ENCODE data around the gene OSER1. TPM values are rescaled to one million over a fixed set of nuclear protein-coding genes. Genes with fewer than 3 reads are reported as not detected.

OSER1 gene
- total and polyA plus RNA-seq, 9 of the 15 experiments (the other 6 are each of a cell fraction or from before 2014, with no cell fraction given): 15.5 to 57.3 (median 19.9) TPM

DNA sequence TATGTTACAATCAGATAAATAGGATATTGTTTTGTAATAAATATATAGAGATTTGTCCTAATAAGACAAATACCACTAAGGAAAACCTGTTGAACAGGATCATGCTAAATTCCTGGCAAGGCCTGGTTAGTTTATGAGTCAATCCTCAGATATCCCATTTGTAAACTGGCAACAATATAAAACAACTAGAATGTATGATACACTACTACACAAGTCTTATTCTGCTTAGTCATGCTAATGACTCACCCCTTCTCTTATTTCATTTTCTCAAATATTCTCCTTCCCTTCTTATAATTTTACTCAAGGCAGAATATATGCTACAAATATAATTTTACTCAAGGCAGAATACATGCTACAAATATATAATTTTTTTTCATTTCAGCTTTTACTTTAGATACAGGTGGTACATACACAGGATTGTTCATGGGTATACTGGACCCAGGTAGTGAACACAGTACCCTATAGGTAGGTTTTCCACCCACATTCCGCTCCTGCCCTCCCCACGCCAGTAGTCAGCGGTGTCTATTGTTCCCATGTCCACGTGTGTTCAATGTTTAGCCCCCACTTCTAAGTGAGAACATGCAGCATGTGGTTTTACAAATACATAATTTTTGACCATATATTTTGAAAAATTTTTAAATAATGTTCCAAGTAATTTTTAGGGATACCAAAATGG is 6.3 kb downstream of the OSER1 start (continued):
- TF ChIP-seq ZBTB1 (CRISPR knock-in tag; IDR thresholded peaks at IDR 0.05; ENCODE audit: borderline replicate concordance, low read depth): no peak
- TF ChIP-seq, protein P1, sequence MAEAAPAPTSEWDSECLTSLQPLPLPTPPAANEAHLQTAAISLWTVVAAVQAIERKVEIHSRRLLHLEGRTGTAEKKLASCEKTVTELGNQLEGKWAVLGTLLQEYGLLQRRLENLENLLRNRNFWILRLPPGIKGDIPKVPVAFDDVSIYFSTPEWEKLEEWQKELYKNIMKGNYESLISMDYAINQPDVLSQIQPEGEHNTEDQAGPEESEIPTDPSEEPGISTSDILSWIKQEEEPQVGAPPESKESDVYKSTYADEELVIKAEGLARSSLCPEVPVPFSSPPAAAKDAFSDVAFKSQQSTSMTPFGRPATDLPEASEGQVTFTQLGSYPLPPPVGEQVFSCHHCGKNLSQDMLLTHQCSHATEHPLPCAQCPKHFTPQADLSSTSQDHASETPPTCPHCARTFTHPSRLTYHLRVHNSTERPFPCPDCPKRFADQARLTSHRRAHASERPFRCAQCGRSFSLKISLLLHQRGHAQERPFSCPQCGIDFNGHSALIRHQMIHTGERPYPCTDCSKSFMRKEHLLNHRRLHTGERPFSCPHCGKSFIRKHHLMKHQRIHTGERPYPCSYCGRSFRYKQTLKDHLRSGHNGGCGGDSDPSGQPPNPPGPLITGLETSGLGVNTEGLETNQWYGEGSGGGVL (CRISPR knock-in tag; IDR thresholded peaks at IDR 0.05): no peak
- TF ChIP-seq JUND (IDR thresholded peaks at IDR 0.05; ENCODE audit: borderline replicate concordance, low read depth, low read length): peak; percentile 93
- TF ChIP-seq JUND (tag; IDR thresholded peaks at IDR 0.05; ENCODE audit: borderline replicate concordance, low read depth, low read length): peak; percentile 95
- peak; percentile 79 for TF ChIP-seq SMARCC2 (IDR thresholded peaks at IDR 0.05; ENCODE audit: low read depth)
- TF ChIP-seq, protein P2, sequence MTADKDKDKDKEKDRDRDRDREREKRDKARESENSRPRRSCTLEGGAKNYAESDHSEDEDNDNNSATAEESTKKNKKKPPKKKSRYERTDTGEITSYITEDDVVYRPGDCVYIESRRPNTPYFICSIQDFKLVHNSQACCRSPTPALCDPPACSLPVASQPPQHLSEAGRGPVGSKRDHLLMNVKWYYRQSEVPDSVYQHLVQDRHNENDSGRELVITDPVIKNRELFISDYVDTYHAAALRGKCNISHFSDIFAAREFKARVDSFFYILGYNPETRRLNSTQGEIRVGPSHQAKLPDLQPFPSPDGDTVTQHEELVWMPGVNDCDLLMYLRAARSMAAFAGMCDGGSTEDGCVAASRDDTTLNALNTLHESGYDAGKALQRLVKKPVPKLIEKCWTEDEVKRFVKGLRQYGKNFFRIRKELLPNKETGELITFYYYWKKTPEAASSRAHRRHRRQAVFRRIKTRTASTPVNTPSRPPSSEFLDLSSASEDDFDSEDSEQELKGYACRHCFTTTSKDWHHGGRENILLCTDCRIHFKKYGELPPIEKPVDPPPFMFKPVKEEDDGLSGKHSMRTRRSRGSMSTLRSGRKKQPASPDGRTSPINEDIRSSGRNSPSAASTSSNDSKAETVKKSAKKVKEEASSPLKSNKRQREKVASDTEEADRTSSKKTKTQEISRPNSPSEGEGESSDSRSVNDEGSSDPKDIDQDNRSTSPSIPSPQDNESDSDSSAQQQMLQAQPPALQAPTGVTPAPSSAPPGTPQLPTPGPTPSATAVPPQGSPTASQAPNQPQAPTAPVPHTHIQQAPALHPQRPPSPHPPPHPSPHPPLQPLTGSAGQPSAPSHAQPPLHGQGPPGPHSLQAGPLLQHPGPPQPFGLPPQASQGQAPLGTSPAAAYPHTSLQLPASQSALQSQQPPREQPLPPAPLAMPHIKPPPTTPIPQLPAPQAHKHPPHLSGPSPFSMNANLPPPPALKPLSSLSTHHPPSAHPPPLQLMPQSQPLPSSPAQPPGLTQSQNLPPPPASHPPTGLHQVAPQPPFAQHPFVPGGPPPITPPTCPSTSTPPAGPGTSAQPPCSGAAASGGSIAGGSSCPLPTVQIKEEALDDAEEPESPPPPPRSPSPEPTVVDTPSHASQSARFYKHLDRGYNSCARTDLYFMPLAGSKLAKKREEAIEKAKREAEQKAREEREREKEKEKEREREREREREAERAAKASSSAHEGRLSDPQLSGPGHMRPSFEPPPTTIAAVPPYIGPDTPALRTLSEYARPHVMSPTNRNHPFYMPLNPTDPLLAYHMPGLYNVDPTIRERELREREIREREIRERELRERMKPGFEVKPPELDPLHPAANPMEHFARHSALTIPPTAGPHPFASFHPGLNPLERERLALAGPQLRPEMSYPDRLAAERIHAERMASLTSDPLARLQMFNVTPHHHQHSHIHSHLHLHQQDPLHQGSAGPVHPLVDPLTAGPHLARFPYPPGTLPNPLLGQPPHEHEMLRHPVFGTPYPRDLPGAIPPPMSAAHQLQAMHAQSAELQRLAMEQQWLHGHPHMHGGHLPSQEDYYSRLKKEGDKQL (CRISPR knock-in tag; IDR thresholded peaks at IDR 0.05; ENCODE audit: borderline replicate concordance): no peak
- no peak for TF ChIP-seq HDAC8 (tag; IDR thresholded peaks at IDR 0.05)
- no peak for TF ChIP-seq KHSRP (IDR thresholded peaks at IDR 0.05)
- TF ChIP-seq ZNF75A (CRISPR knock-in tag; IDR thresholded peaks at IDR 0.05): no peak
- peak; percentile 46 for TF ChIP-seq DACH1 (IDR thresholded peaks at IDR 0.05; ENCODE audit: partially characterized antibody)
- TF ChIP-seq, protein P3, sequence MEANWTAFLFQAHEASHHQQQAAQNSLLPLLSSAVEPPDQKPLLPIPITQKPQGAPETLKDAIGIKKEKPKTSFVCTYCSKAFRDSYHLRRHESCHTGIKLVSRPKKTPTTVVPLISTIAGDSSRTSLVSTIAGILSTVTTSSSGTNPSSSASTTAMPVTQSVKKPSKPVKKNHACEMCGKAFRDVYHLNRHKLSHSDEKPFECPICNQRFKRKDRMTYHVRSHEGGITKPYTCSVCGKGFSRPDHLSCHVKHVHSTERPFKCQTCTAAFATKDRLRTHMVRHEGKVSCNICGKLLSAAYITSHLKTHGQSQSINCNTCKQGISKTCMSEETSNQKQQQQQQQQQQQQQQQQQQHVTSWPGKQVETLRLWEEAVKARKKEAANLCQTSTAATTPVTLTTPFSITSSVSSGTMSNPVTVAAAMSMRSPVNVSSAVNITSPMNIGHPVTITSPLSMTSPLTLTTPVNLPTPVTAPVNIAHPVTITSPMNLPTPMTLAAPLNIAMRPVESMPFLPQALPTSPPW (CRISPR knock-in tag; IDR thresholded peaks at IDR 0.05): no peak
- TF ChIP-seq, protein P4, sequence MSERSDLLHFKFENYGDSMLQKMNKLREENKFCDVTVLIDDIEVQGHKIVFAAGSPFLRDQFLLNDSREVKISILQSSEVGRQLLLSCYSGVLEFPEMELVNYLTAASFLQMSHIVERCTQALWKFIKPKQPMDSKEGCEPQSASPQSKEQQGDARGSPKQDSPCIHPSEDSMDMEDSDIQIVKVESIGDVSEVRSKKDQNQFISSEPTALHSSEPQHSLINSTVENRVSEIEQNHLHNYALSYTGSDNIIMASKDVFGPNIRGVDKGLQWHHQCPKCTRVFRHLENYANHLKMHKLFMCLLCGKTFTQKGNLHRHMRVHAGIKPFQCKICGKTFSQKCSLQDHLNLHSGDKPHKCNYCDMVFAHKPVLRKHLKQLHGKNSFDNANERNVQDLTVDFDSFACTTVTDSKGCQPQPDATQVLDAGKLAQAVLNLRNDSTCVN (CRISPR knock-in tag; IDR thresholded peaks at IDR 0.05): no peak
- peak; percentile 28; the same call in 1 of the 2 replicates for TF ChIP-seq EP400 (IDR thresholded peaks at IDR 0.05)
- no peak for TF ChIP-seq SRSF3 (IDR thresholded peaks at IDR 0.05; ENCODE audit: insufficient read depth, low read length)
- TF ChIP-seq ZNF316 (IDR thresholded peaks at IDR 0.05): peak; percentile 98
- TF ChIP-seq ZKSCAN8 (CRISPR knock-in tag; IDR thresholded peaks at IDR 0.05): no peak
- no peak for TF ChIP-seq ZNF766 (CRISPR knock-in tag; conservative IDR thresholded peaks at IDR 0.05)
- no peak for TF ChIP-seq ESRRB (CRISPR knock-in tag; IDR thresholded peaks at IDR 0.05; ENCODE audit: borderline replicate concordance)
- TF ChIP-seq CBFA2T2 (conservative IDR thresholded peaks at IDR 0.05): no peak
